HG02981 (cell line): ENCODE measurements around the gene GALNT4.
A peak's percentile ranks its signal among the peaks of the same experiment; 100 is the strongest.

ENCODE experiments used
- ATAC-seq: cut with Tn5 transposase; IDR thresholded peaks from one replicate; pipeline ENCODE4 v1.9.1; 2021; ENCODE audit warnings: mild to moderate bottlenecking, moderate library complexity; ENCODE audit not compliant: unreplicated experiment

The GALNT4 gene

GRCh38 chr12:89537389-89537788 is 12.8 kb upstream of the GALNT4 start:
- no peak for ATAC-seq

- ATAC-seq, result no peak
These were observed 5.1 kb upstream of the GALNT4 start for GRCh38 chr12:89529738-89530137.

GRCh38 chr12:89528434-89528833 is 3.8 kb upstream of the GALNT4 start:
- ATAC-seq, result no peak

DNA sequence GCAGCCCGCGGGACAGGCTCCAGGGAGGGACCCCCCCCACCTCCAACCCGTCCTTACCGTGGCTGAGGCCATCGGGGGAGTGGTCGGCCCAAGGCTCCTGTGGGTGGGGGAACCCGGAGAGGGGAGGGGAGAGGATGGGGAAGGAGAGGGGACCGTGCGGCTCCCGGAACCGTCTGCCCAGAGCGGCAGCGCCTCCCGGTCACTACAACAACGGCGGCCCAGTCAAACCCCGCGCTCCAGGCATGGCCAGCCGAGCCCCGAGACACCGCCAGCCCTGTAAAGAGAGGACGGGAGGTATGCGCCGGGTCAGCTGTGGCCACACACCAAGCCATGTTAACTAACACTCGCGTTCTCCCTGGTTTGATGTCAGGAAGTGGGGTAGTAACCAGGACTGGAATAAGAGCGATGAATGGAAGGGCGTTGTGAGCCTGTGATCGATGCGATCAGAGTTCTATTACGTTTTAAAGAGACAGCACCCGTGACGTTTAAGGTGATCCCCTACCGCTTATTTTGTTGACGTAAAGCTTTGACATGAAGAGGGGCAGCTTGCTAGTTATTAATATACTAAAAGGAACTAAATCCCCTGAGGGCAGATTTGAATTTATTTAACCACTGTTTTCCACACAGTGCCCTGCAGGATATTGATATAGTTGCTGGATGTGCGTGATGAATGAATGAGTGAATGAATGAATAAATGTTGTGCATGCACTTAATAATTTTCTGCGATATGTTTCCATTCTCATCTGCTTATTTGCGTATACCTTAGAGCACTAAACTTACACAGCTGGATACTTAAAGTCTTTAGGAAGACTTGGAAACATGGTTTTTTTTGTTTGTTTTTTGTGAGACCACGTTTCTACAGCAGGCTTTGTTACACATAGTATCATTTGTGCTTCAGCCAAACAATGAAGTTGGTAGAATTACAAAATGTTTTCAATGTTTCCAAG is 1.5 kb upstream of the GALNT4 start, which contains the start of gene POC1B:
Gene POC1B, minus strand, starts transcription at position 224 of the 947 bp plus-strand sequence. Its CDS starts 152 bp downstream, at position 72.
- ATAC-seq, result peak; percentile 56

DNA sequence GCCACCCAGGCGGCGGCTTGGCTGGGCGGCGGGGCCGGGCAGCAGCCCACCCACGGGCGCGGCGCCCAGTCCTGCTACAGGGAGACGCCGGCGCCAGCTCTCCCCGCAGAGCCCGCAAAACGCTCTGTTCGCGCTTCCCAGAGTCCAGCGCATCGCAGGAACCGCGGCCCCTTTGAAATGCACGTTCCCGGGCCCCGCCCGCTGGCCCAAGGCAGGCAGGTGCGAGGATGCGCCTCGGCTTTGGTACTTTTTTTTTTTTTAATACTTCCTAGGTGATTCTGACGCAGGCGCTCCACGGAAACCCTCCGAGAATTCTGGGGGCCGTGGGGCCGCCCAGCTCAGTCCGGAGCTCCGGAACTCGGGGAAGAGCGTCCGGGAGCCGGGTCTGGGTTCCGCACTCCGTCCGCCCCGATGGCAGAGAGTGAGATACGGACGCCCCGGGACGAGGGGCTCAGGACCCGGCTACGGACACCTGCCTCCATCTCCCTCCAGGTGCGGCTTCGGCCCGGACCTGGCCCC is 768 bp upstream of the GALNT4 start:
- ATAC-seq, result peak; percentile 22

DNA sequence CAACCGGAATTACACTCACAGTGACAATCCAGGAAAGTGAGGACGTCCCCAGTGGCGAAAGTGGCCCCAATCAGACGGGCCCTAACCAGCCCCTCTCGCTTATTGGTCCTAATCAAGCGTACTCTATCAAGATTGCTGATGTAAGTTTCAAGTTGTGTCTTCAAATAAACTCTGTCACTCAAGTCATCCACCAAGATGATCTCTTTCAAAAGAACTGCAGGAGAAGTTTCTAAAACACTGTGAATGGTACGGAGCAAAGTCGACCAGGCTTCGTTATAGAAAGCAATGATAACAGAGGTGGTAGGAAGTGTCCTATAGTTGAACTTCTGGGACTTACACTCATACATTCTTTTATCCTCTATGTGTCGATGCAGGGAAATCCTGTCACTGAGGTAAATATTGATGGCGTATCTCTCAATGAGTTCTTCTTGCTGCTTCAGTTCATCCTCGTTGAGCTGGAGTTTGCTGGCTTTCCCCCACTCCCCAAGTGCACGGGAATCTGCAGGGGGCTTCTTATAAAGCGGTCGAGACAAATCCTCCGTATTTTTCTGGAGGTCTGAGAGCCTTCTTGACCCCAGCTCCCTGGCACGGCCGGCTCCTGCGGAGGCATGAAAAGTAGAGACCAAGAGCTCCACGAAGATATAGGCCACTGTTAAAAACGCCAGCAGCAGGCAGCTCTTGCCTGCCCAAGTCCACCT is 604 bp downstream of the GALNT4 start:
- ATAC-seq, result no peak

- no peak for ATAC-seq
These were observed 1.2 kb downstream of the GALNT4 start for GRCh38 chr12:89523393-89523792.

GRCh38 chr12:89521364-89522223 is 3.0 kb downstream of the GALNT4 start:
- no peak for ATAC-seq

- ATAC-seq, result no peak
These were observed 6.9 kb downstream of the GALNT4 start for GRCh38 chr12:89517720-89518119.

- ATAC-seq, result no peak
These were observed 8.0 kb downstream of the GALNT4 start for GRCh38 chr12:89516633-89517032.

DNA sequence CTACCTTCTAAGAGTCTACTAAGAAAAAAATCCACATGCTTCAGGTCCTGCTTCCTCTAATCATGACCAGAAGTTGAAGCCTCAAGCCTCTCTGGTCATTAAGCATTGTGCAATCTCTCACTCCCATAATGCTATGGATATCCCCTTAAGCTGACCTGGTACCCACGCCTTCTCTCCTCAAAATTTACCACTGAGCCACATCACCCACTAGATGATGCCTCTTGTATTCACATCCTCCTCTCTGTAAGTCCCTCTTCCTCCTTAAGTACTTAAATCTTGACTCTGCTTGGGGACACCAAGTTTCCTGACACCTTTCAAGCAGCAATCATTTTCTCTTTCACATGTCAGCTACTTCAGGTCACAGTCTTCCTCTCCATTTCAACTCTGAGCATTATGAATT is 9.8 kb downstream of the GALNT4 start:
- peak; percentile 78 for ATAC-seq

GRCh38 chr12:89513544-89513943 is 11.1 kb downstream of the GALNT4 start:
- ATAC-seq, result no peak

- no peak for ATAC-seq
These were observed 17.4 kb downstream of the GALNT4 start for GRCh38 chr12:89507015-89507824.

- ATAC-seq, result no peak
These were observed 18.5 kb downstream of the GALNT4 start for GRCh38 chr12:89506050-89506449.

DNA sequence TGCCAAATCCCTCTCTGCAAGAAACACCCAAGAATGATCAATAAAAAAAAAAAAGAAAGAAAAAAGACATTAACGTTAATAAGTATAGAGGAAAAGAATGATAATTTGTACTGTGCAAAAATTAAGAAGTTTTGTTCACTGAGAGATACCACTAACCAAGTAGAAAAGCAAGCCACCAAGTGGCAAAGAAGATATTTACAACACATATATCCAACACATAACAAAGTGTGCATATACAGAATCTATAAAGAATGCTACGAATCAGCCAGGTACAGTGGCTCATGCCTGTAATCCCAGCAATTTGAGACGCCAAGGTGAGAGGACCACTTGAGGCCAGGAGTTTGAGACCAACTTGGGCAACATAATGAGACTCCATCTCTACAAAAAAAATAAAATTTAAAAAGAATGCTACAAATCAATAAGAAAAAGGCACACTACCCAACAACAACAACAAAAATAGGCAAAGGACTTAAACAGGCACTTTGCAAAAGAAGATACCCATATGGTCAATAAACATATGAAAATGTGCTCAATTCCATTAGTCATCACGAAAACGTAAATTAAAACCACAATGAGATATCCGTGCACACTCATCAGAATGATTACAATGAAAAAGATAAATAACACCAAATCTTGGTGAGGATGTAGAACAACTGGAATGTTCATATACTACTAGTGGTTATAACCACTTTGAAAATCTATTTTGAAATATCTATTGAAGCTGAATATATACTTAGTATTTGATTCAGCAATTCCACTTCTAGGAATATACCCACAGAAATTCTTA is 19.8 kb downstream of the GALNT4 start:
- ATAC-seq, result no peak

- ATAC-seq, result no peak
These were observed 22.8 kb downstream of the GALNT4 start for GRCh38 chr12:89501793-89502192.

DNA sequence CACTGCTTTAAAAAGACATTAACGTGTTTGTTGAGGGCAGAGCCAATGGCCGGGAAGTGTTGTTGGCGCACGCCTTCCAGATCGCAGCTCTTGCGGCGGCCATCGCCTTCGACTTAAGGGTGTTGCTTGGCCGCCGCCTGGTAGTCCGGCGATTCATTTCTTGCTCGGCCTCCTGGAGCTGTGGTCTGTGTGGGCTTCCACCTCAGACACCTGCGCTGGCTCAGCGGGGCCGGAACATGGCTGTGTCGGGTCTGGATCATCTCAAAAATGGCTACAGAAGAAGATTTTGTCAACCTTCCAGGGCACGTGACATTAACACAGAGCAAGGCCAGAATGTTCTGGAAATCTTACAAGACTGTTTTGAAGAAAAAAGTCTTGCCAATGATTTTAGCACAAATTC is 24.7 kb downstream of the GALNT4 start:
- no peak for ATAC-seq

- ATAC-seq, result no peak
These were observed 27.1 kb downstream of the GALNT4 start for GRCh38 chr12:89497467-89497866.

DNA sequence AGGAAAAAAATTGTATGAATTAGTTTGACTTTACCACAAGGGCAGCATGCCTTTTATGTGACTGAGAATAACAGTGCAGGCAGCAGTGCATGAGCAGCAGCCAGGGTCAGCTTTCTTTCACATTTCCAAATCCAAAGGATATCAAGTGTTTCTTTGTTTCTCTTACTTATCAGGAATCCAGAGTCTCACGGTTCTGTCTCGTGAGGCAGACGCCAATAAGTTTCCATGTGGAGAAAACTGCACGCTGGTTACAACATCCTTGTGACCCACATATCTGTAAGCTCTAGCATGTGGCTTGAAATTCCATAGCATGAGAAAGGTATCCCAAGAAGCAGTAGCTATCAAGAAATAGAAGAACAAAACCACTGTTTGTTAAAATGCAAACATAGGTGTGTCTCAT is 27.6 kb downstream of the GALNT4 start:
- no peak for ATAC-seq
